Kidney epithelial cell (primary cell): ENCODE measurements around the gene SAMM50. TPM values are rescaled to one million over a fixed set of nuclear protein-coding genes. Genes with fewer than 3 reads are reported as not detected.

ENCODE experiments used
- DNase-seq: peaks from one replicate; pipeline ENCODE4 v3.0.0-alpha.2; 2010; ENCODE audit warnings: low read depth
- H3K27me3 ChIP-seq: 2 replicates; pipeline ENCODE4 v1.6.0; 2011; ENCODE audit warnings: low read length; ENCODE audit not compliant: control insufficient read depth, insufficient read depth
- H3K36me3 ChIP-seq: 2 replicates; pipeline ENCODE4 v1.5.1; 2011; ENCODE audit warnings: low read length; ENCODE audit not compliant: control insufficient read depth, insufficient read depth
- H3K4me3 ChIP-seq: 2 replicates; pipeline ENCODE4 v1.5.1; 2011; ENCODE audit warnings: low read depth, mild to moderate bottlenecking, control low read depth, low read length
- CTCF ChIP-seq: IDR thresholded peaks from 2 replicates; pipeline ENCODE4 v1.5.1; 2011; ENCODE audit warnings: mild to moderate bottlenecking, moderate library complexity, low read length, control low read depth, inconsistent platforms; ENCODE audit not compliant: insufficient read depth, poor library complexity, severe bottlenecking
- total RNA-seq: library from RNA; depleted of rRNA; stranded (reverse); fragments of >200 nt; gene quantifications from 2 replicates; pipeline ENCODE4 v1.2.3, GENCODE V29; 2015

The SAMM50 gene
- total RNA-seq, 1 donor from 2014 or later = 41.4 TPM

GRCh38 chr22:44024288-44024921 is 69.2 kb downstream of the SAMM50 start, which contains the start of gene PARVB:
TSS of gene PARVB (plus strand) at chr22:44024302. CDS start at chr22:44024340, 38 bp downstream.
- Histone ChIP-seq H3K36me3 (no peaks in the 10 kb centered on the region), H3K27me3 (no peaks in the 10 kb centered on the region), H3K4me3 (peak within 1 kb of the TSS; percentile 48)
- no peak for TF ChIP-seq CTCF
- DNase-seq = no peak

- Histone ChIP-seq H3K4me3 (no peak overlapping the region), H3K27me3 (no peaks in the 10 kb centered on the region), H3K36me3 (no peaks in the 10 kb centered on the region)
- no peak for TF ChIP-seq CTCF
- DNase-seq = no peak
Observed at GRCh38 chr22:44025171-44026065, 70.2 kb downstream of the SAMM50 start.

- H3K4me3 ChIP-seq = no peak overlapping the region
- no peaks in the 10 kb centered on the region for H3K36me3 ChIP-seq
- no peak for TF ChIP-seq CTCF
- no peak for DNase-seq
- H3K27me3 ChIP-seq = no peaks in the 10 kb centered on the region
Observed at GRCh38 chr22:44026066-44026629, 70.9 kb downstream of the SAMM50 start.

GRCh38 chr22:44026630-44027511 is 71.6 kb downstream of the SAMM50 start:
- Histone ChIP-seq H3K4me3 (no peak overlapping the region), H3K27me3 (no peaks in the 10 kb centered on the region), H3K36me3 (no peaks in the 10 kb centered on the region)
- no peak for TF ChIP-seq CTCF
- no peak for DNase-seq

GRCh38 chr22:44028091-44028490 is 72.8 kb downstream of the SAMM50 start:
- no peak overlapping the region for H3K4me3 ChIP-seq
- no peak for DNase-seq
- H3K36me3 ChIP-seq = no peaks in the 10 kb centered on the region
- TF ChIP-seq CTCF = no peak
- H3K27me3 ChIP-seq = no peaks in the 10 kb centered on the region
